Neural progenitor cell (in vitro differentiated cells): ENCODE measurements around the gene AMBRA1. TPM values are rescaled to one million over a fixed set of nuclear protein-coding genes. Genes with fewer than 3 reads are reported as not detected.
A peak's percentile ranks its signal among the peaks of the same experiment; 100 is the strongest.

Source experiments
- DNase-seq: peaks from one replicate; pipeline ENCODE4 v3.0.0-alpha.2; 2016; ENCODE audit warnings: low spot score
- H2AFZ ChIP-seq: fragments of 200-600 bp; sonication (generic); replicated peaks from 2 replicates; pipeline ENCODE4 v1.6.1; 2016; ENCODE audit warnings: antibody characterized with exemption
- H3F3A ChIP-seq: fragments of 200-600 bp; sonication (generic); 2 replicates; pipeline ENCODE4 v1.6.1; 2016; ENCODE audit warnings: antibody characterized with exemption, low read depth
- H3K27ac ChIP-seq: fragments of 200-600 bp; sonication (generic); 2 replicates; pipeline ENCODE4 v1.5.1; 2016; ENCODE audit warnings: mild to moderate bottlenecking
- H3K27me3 ChIP-seq: fragments of 200-600 bp; sonication (generic); 2 replicates; pipeline ENCODE4 v1.6.1; 2016; ENCODE audit warnings: mild to moderate bottlenecking, moderate library complexity
- H3K36me3 ChIP-seq: fragments of 200-600 bp; sonication (generic); 2 replicates; pipeline ENCODE4 v1.5.1; 2016
- H3K4me1 ChIP-seq: fragments of 200-600 bp; sonication (generic); 2 replicates; pipeline ENCODE4 v1.6.1; 2016; ENCODE audit warnings: mixed run types
- H3K4me2 ChIP-seq: fragments of 200-600 bp; sonication (generic); 2 replicates; pipeline ENCODE4 v1.6.1; 2016
- H3K4me3 ChIP-seq: fragments of 200-600 bp; sonication (generic); 2 replicates; pipeline ENCODE4 v1.5.1; 2016
- H3K79me2 ChIP-seq: fragments of 200-600 bp; sonication (generic); 2 replicates; pipeline ENCODE4 v1.6.1; 2016; ENCODE audit warnings: low read depth
- H3K9ac ChIP-seq: fragments of 200-600 bp; sonication (generic); 2 replicates; pipeline ENCODE4 v1.6.1; 2016
- H3K9me3 ChIP-seq: fragments of 200-600 bp; sonication (generic); 2 replicates; pipeline ENCODE4 v1.5.1; 2016; ENCODE audit warnings: low read depth
- H4K20me1 ChIP-seq: fragments of 200-600 bp; sonication (generic); 2 replicates; pipeline ENCODE4 v1.6.1; 2016; ENCODE audit warnings: low read depth
- H3K27ac Mint-ChIP-seq: 3 replicates; pipeline ENCODE4 v1.8.0; 2021; ENCODE audit warnings: mixed read lengths
- H3K27me3 Mint-ChIP-seq: 2 replicates; pipeline ENCODE4 v1.8.0; 2022; ENCODE audit warnings: low read depth, mild to moderate bottlenecking, inconsistent platforms, moderate library complexity, mixed read lengths; ENCODE audit not compliant: insufficient read depth
- H3K36me3 Mint-ChIP-seq: 3 replicates; pipeline ENCODE4 v1.8.0; 2021; ENCODE audit warnings: mixed read lengths
- H3K4me1 Mint-ChIP-seq: 3 replicates; pipeline ENCODE4 v1.8.0; 2021; ENCODE audit warnings: mixed read lengths
- H3K4me3 Mint-ChIP-seq: 3 replicates; pipeline ENCODE4 v1.8.0; 2021; ENCODE audit warnings: mild to moderate bottlenecking, moderate library complexity, mixed read lengths
- H3K9me3 Mint-ChIP-seq: 3 replicates; pipeline ENCODE4 v1.8.0; 2020; ENCODE audit warnings: mixed read lengths
- EZH2 ChIP-seq: fragments of 200-600 bp; sonication (generic); IDR thresholded peaks from 2 replicates; pipeline ENCODE4 v1.6.1; 2017; ENCODE audit warnings: antibody characterized with exemption, mild to moderate bottlenecking, moderate library complexity
- EZH2phosphoT487 ChIP-seq: fragments of 200-600 bp; sonication (generic); IDR thresholded peaks from 2 replicates; pipeline ENCODE4 v1.6.1; 2017; ENCODE audit warnings: antibody characterized with exemption
- total RNA-seq: library from RNA; depleted of rRNA; stranded (reverse); fragments of >200 nt; gene quantifications from 2 replicates; pipeline ENCODE4 v1.2.3, GENCODE V29; 2015; ENCODE audit warnings: low replicate concordance
- TF ChIP-seq, protein P1 (sequence below): fragments of 200-600 bp; sonication (generic); IDR thresholded peaks from 2 replicates; pipeline ENCODE4 v1.5.1; 2017; ENCODE audit warnings: antibody characterized with exemption, mild to moderate bottlenecking

AMBRA1 gene
- total RNA-seq, 1 donor from 2014 or later: 20.7 TPM

DNA sequence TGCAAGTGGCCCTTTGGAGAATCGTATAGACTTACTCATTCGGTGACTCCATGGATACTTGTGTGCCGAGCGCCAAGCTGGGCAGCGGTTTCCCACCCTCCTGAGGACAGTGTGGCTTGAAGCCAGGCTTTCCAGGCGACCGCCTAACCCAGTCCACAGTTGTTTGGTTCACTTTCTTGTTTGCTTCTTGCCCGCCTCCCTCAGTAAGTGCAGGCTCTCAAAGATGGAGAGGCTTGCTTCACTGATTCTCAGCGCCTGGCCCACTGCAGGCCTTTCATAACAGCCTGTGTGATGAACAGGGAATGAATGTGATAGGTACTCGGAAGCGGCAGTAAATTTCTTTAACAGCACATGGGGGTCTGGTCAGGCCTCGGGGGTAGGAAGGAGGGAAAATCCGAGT lies 223.6 kb downstream of the AMBRA1 start:
- H3K27ac ChIP-seq: no peak overlapping the region
- H3K4me3 ChIP-seq: no peak overlapping the region
- Mint-ChIP-seq H3K27ac (no peak overlapping the region), H3K27me3 (peaks cover 9% of the 10 kb centered on the region), H3K4me3 (no peak overlapping the region), H3K4me1 (peaks cover 23% of the 10 kb centered on the region), H3K36me3 (peaks cover 2% of the 10 kb centered on the region), H3K9me3 (no peaks in the 10 kb centered on the region)
- H3F3A ChIP-seq: peaks cover 4% of the 10 kb centered on the region
- DNase-seq: no peak
- no peak overlapping the region for H2AFZ ChIP-seq
- H3K9ac ChIP-seq: no peak overlapping the region
- no peaks in the 10 kb centered on the region for H3K9me3 ChIP-seq
- peaks cover 34% of the 10 kb centered on the region for H4K20me1 ChIP-seq
- H3K4me1 ChIP-seq: peaks cover 14% of the 10 kb centered on the region
- H3K4me2 ChIP-seq: no peak overlapping the region
- no peak for TF ChIP-seq EZH2
- TF ChIP-seq, protein P1, sequence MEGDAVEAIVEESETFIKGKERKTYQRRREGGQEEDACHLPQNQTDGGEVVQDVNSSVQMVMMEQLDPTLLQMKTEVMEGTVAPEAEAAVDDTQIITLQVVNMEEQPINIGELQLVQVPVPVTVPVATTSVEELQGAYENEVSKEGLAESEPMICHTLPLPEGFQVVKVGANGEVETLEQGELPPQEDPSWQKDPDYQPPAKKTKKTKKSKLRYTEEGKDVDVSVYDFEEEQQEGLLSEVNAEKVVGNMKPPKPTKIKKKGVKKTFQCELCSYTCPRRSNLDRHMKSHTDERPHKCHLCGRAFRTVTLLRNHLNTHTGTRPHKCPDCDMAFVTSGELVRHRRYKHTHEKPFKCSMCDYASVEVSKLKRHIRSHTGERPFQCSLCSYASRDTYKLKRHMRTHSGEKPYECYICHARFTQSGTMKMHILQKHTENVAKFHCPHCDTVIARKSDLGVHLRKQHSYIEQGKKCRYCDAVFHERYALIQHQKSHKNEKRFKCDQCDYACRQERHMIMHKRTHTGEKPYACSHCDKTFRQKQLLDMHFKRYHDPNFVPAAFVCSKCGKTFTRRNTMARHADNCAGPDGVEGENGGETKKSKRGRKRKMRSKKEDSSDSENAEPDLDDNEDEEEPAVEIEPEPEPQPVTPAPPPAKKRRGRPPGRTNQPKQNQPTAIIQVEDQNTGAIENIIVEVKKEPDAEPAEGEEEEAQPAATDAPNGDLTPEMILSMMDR: no peak
- no peak for TF ChIP-seq EZH2phosphoT487
- H3K36me3 ChIP-seq: no peaks in the 10 kb centered on the region
- no peaks in the 10 kb centered on the region for H3K79me2 ChIP-seq
- H3K27me3 ChIP-seq: no peaks in the 10 kb centered on the region

DNA sequence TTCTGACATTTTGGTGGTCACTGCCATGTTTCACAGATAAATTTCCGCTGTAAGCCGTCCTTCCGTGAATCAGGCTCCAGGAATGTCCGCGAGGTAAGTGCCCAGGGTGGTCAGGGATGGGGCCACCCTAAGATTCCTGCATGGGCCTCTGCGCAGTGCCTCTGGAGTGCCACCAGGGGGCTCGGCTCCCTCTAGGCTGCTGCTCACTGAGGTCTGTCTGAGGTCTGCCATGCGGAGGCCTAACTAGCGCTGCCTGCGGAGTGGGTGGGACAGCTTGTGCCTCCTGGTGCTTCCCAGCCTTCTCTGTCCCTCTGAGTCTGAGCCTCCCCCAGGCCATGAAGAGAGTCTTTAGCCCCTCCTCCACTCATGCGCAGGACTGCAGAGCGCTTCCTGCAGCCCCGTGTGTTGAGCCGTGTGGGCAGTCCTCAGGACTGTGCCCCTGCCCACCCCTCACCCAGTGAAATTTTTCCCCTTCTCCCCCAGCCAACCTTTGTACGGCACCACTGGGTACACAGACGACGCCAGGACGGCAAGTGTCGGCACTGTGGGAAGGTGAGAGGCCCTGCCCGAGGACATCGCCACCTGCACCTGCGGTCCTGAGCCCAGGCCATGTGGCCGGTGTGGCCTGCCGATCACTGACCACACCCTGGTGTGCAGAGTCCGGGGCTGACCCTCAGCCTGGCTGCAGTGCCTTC lies 224.2 kb downstream of the AMBRA1 start:
- H3K9me3 ChIP-seq: no peaks in the 10 kb centered on the region
- no peak overlapping the region for H3K4me3 ChIP-seq
- H3K27me3 Mint-ChIP-seq: peaks cover 7% of the 10 kb centered on the region
- no peak overlapping the region for H3K27ac ChIP-seq
- no peaks in the 10 kb centered on the region for H3K27me3 ChIP-seq
- no peak overlapping the region for H3K9ac ChIP-seq
- H2AFZ ChIP-seq: no peak overlapping the region
- peaks cover 16% of the 10 kb centered on the region for H3K4me1 ChIP-seq
- TF ChIP-seq, protein P1: peak; percentile 75
- TF ChIP-seq EZH2 (no peak), EZH2phosphoT487 (no peak)
- peak; percentile 88 for DNase-seq
- H3K9me3 Mint-ChIP-seq: no peaks in the 10 kb centered on the region
- no peak overlapping the region for H3K4me2 ChIP-seq
- peaks cover 40% of the 10 kb centered on the region for H4K20me1 ChIP-seq
- H3K4me1 Mint-ChIP-seq: peaks cover 27% of the 10 kb centered on the region
- no peaks in the 10 kb centered on the region for H3K36me3 ChIP-seq
- no peaks in the 10 kb centered on the region for H3K36me3 Mint-ChIP-seq
- H3K27ac Mint-ChIP-seq: no peak overlapping the region
- H3K4me3 Mint-ChIP-seq: no peak overlapping the region
- no peaks in the 10 kb centered on the region for H3K79me2 ChIP-seq
- peaks cover 4% of the 10 kb centered on the region for H3F3A ChIP-seq

DNA sequence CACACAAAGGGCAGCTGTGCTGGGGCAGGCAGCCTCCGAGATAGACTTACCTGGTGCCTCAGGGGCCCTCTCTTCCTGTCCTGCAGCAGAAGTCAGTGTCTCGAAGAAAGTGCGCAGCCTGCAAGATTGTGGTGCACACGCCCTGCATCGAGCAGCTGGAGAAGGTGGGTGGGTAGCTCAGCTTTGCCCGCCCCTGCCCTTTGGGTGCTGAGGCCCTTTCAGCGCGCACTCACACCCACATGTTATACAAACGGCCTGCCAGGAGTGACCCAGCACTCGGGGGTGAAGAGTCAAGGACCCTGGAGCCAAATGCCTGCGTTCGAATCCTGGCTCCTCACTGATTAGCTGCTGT lies 225.9 kb downstream of the AMBRA1 start:
- Mint-ChIP-seq H3K4me3 (no peak overlapping the region), H3K36me3 (no peaks in the 10 kb centered on the region), H3K27ac (no peak overlapping the region), H3K27me3 (peaks cover 9% of the 10 kb centered on the region), H3K9me3 (no peaks in the 10 kb centered on the region), H3K4me1 (peaks cover 39% of the 10 kb centered on the region)
- Histone ChIP-seq H3K27ac (no peak overlapping the region), H3K79me2 (no peaks in the 10 kb centered on the region), H3K9ac (no peak overlapping the region), H3K4me1 (peaks cover 22% of the 10 kb centered on the region), H3K9me3 (no peaks in the 10 kb centered on the region), H3F3A (peaks cover 4% of the 10 kb centered on the region), H3K4me2 (no peak overlapping the region), H3K36me3 (no peaks in the 10 kb centered on the region), H4K20me1 (peaks cover 56% of the 10 kb centered on the region), H2AFZ (no peak overlapping the region), H3K27me3 (no peaks in the 10 kb centered on the region), H3K4me3 (no peak overlapping the region)
- TF ChIP-seq EZH2 (no peak), EZH2phosphoT487 (no peak)
- TF ChIP-seq, protein P1: no peak
- DNase-seq: no peak
